HCT116 (cell line): Measurements from ENCODE around the gene PLA2G2E.

Source experiments
- ATF3 ChIP-seq: IDR thresholded peaks from 2 replicates; pipeline ENCODE4 v1.6.1; 2012
- CTCF ChIP-seq, 3 experiments: fragments of 200-600 bp in 1 of 3; sonication (generic) in 1 of 3; IDR thresholded peaks in 2 of 3; conservative IDR thresholded peaks in 1 of 3; 2 replicates each; pipeline ENCODE4 v1.5.1; 2012 to 2017; ENCODE audit warnings: low read depth in 2 of 3, low read length in 2 of 3, antibody characterized with exemption in 1 of 3, borderline replicate concordance in 1 of 3, control low read depth in 1 of 3, mild to moderate bottlenecking in 1 of 3, mixed read lengths in 1 of 3, mixed run types in 1 of 3, moderate library complexity in 1 of 3; ENCODE audit not compliant: insufficient read depth in 1 of 3
- EGR1 ChIP-seq: IDR thresholded peaks from 2 replicates; pipeline ENCODE4 v1.6.1; 2012; ENCODE audit warnings: low read depth
- EZH2 ChIP-seq: fragments of 200-600 bp; sonication (generic); IDR thresholded peaks from 2 replicates; pipeline ENCODE4 v1.6.1; 2017; ENCODE audit warnings: antibody characterized with exemption, mixed run types
- EZH2phosphoT487 ChIP-seq: fragments of 200-600 bp; IDR thresholded peaks from 2 replicates; pipeline ENCODE4 v1.6.1; 2018; ENCODE audit warnings: antibody characterized with exemption, borderline replicate concordance
- JUND ChIP-seq: IDR thresholded peaks from 2 replicates; pipeline ENCODE4 v1.6.1; 2012
- POLR2A ChIP-seq: IDR thresholded peaks from 2 replicates; pipeline ENCODE4 v1.7.0; 2011; ENCODE audit warnings: borderline replicate concordance; ENCODE audit not compliant: insufficient read depth, insufficient read length; ENCODE audit errors: extremely low read depth
- POLR2AphosphoS5 ChIP-seq: IDR thresholded peaks from 2 replicates; pipeline ENCODE4 v1.6.1; 2011; ENCODE audit warnings: mild to moderate bottlenecking, low read depth, low read length, moderate library complexity
- REST ChIP-seq: IDR thresholded peaks from 2 replicates; pipeline ENCODE4 v1.6.1; 2012; ENCODE audit warnings: low read depth
- SRF ChIP-seq: IDR thresholded peaks from 2 replicates; pipeline ENCODE4 v1.6.1; 2012; ENCODE audit warnings: low read depth
- YY1 ChIP-seq: IDR thresholded peaks from 2 replicates; pipeline ENCODE4 v1.6.1; 2011; ENCODE audit warnings: low read length, low read depth, moderate library complexity, mild to moderate bottlenecking; ENCODE audit not compliant: insufficient replicate concordance; ENCODE audit errors: extremely low read depth
- ZNF274 ChIP-seq: fragments of 200-500 bp; sonication (Bioruptor generic); IDR thresholded peaks from 2 replicates; pipeline ENCODE4 v1.6.1; 2014; ENCODE audit warnings: mild to moderate bottlenecking, low read depth, low read length, inconsistent platforms

GRCh38 chr1:19885821-19886220 lies 37.6 kb downstream of the PLA2G2E start:
- TF ChIP-seq EGR1 (no peak), CTCF (IDR thresholded peaks at IDR 0.05 in 2 of 3, conservative IDR thresholded peaks at IDR 0.05 in 1 of 3; ENCODE audit: borderline replicate concordance in 1 of 3, insufficient read depth in 1 of 3, low read depth in 2 of 3, low read length in 2 of 3) (no peak), ATF3 (no peak), POLR2AphosphoS5 (no peak), POLR2A (no peak), EZH2 (no peak), YY1 (no peak), SRF (no peak), EZH2phosphoT487 (no peak), ZNF274 (no peak), REST (no peak), JUND (no peak)
